ENCODE results near the gene ABAT. TPM values are rescaled to one million over a fixed set of nuclear protein-coding genes. Genes with fewer than 3 reads are reported as not detected.
"Not testable (repeated sequence)": the region's sequence is repeated elsewhere in the genome, so short reads cannot be mapped to it uniquely, and the experiment has no call there.

Gene ABAT
- total RNA-seq, 1 experiment from 2014 or later: 0.92 TPM

- no peak for DNase-seq (ENCODE audit: low read depth, low spot score)
- in situ Hi-C loops (cut with HindIII; ENCODE audit: low pct_unique_long_range_greater_than_20kb, low sequenced_read_pairs): no loop called here
These were observed 51.2 kb downstream of the ABAT start for GRCh38 chr16:8725513-8726178.

DNA sequence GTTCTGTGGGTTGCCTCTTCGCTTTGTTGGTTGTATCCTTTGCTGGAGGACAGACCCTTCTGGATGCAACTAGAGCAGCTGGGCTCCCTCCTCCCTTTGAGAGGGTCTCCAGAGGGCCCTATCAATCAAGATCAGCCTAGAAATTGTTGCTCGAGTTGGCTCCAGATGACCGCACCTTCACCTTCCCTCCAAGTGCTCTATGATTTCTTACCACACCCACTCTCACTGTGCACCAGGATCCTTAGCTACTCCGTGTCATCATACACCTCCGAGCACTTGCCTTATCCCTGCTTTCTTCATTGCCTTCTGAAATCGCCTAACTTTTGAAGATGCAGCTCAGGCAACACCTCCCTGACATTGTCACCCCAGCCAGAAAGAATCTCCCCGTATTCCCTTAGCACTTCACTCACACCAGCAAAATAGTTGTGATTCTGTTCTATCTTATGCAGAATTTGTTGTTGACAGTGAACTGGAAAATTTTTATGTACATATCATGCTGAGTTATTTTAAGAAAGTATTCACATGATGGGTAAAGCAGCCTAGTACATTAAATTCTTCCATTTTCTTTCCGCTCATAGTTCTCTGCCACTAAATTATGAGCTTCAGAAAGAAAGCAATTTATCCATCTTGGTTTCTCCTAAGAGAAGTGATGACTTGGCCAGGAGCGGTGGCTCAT is 52.9 kb downstream of the ABAT start:
- DNase-seq (ENCODE audit: low read depth, low spot score): no peak
- in situ Hi-C loops (cut with HindIII; ENCODE audit: low pct_unique_long_range_greater_than_20kb, low sequenced_read_pairs): no loop called here

DNA sequence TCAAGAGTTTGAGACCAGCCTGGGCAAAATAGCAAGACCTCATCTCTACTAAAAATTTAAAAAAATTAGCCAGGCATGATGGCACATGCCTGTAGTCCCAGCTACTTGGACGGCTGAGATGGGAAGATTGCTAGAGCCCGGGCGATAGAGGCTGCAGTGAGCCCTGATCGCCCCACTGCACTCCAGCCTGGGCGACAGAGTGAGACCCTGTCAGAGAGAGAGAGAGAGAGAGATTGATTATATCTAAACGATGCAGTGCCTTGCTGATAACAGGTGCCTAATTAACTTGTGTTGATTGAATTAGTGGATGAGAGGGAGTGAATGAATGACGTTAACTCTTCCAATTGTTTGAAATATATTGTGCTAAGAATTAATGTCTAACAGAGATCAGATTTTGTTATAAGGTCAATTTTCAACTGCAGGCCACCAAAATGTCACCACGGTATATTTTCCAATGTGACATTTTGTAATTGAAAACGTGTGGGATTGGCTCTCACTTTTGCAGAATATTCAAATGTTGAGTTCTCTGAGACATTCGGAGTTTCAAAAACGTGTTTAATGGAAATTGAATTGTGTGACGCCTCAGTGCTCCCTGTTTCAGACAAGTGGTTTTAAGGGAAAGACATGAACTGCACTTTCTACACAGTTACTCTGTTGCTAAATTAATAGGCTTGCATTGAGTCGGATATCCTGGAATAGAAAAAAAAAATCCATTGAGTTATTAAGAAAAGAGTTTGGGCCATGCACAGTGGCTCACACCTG is 53.6 kb downstream of the ABAT start:
- no peak for DNase-seq (ENCODE audit: low read depth, low spot score)
- in situ Hi-C loops (cut with HindIII; ENCODE audit: low pct_unique_long_range_greater_than_20kb, low sequenced_read_pairs): no loop called here

DNA sequence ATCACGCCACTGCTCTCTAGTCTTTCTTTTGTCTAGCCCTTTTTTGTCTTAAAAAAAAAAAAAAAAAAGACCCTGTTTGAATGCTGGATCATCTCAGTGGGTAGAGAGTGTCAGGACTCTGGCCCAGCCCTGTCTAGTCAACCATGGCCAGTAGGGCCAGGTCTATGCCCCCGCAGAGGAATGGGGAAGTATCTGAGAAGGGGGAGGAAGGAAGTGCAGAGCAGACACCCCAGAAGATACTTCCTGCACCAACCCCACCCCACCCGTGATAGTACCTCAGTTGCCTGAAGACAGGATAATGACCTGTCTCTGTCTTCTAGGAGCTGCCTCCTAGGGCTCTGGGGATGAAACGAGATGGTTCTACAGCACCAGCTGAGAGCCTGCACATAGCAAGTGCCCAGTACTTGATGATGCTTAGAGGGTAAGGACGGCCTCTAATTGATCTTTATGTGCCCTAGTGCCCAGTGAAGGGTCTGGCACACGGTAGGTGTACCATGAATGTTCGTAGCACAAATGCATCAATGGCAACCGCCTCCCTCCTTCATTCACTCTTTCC is 55.4 kb downstream of the ABAT start:
- in situ Hi-C loops (cut with HindIII; ENCODE audit: low pct_unique_long_range_greater_than_20kb, low sequenced_read_pairs): no loop called here
- no peak for DNase-seq (ENCODE audit: low read depth, low spot score)

- no peak for DNase-seq (ENCODE audit: low read depth, low spot score)
- in situ Hi-C loops (cut with HindIII; ENCODE audit: low pct_unique_long_range_greater_than_20kb, low sequenced_read_pairs): no loop called here
These were observed 56.0 kb downstream of the ABAT start for GRCh38 chr16:8730335-8730915.

DNA sequence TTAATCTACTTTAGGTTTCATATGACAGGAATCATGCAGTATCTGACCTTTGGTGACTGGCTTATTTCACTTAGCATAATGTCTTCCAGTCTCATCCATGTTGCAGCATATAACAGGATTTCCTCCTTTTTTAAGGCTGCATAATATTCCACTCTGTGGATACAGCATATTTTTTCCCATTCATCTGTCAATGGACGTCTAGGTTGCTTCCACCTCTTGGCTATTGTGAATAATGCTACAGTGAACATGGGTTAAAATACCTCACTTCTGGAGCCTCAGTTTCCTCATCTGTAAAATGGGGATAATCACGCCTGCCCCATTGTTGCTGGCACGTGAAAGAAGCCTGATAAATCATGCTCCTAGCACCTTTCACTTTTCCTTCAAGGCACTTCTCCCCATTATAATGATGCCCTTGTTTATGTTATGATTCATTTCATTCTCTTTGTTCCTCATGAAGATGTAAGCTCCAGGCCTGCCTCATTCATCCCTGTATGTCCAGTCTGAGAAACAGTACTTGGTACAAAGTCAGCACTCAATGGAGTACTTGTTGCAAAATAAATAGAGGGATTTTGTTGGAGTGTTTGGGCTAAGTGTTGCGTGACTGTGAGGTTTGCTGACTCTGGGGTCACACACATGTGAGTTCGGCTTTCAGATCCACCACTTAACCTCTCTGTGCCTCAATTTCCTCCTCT is 59.6 kb downstream of the ABAT start:
- peak; percentile 70 for DNase-seq (ENCODE audit: low read depth, low spot score)
- in situ Hi-C loops (cut with HindIII; ENCODE audit: low pct_unique_long_range_greater_than_20kb, low sequenced_read_pairs): no loop called here

DNA sequence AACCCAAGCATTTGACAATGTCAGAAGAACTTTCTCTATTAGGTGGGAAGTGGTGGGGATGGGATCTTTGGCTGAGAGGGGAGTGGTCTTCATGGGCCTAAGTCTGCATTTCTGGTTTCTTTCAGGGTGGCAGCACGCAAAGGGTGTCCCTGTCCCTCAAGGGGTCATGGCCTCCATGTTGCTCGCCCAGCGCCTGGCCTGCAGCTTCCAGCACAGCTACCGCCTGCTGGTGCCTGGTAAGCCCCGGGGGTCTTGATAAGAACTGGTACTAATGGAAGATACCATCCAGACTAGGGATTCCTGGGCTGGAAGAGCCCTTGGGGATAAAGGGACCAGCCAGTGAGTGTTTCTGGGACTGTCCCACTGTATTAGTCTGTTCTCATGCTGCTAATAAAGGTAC is 61.2 kb downstream of the ABAT start:
- DNase-seq (ENCODE audit: low read depth, low spot score): no peak
- in situ Hi-C loops (cut with HindIII; ENCODE audit: low pct_unique_long_range_greater_than_20kb, low sequenced_read_pairs): no loop called here

GRCh38 chr16:8736123-8736668 is 61.8 kb downstream of the ABAT start:
- DNase-seq (ENCODE audit: low read depth, low spot score): no peak
- in situ Hi-C loops (cut with HindIII; ENCODE audit: low pct_unique_long_range_greater_than_20kb, low sequenced_read_pairs): no loop called here

DNA sequence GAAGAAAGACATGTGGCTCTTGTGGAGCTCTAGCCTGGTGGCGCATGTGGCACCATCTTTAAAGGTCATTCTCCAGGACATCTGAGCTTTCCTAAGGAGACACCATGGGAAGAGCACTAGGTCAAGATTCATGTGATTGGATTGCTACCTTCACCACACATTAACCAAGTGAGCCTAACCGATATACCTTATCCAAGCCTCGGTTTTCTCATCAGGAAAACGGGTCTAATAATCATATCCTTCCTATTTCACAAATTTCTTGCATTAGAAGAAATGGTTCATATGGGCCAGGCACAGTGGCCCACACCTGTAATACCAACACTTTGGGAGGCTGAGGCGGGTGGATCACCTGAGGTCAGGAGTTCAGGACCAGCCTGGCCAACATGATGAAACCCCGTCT is 64.7 kb downstream of the ABAT start:
- in situ Hi-C loops (cut with HindIII; ENCODE audit: low pct_unique_long_range_greater_than_20kb, low sequenced_read_pairs): no loop called here
- no peak for DNase-seq (ENCODE audit: low read depth, low spot score)

GRCh38 chr16:8739989-8740704 is 65.7 kb downstream of the ABAT start:
- in situ Hi-C loops (cut with HindIII; ENCODE audit: low pct_unique_long_range_greater_than_20kb, low sequenced_read_pairs): no loop called here
- DNase-seq (ENCODE audit: low read depth, low spot score): no peak

GRCh38 chr16:8740775-8741355 is 66.4 kb downstream of the ABAT start:
- DNase-seq (ENCODE audit: low read depth, low spot score): no peak
- in situ Hi-C loops (cut with HindIII; ENCODE audit: low pct_unique_long_range_greater_than_20kb, low sequenced_read_pairs): no loop called here

GRCh38 chr16:8741636-8742035 is 67.2 kb downstream of the ABAT start:
- in situ Hi-C loops (cut with HindIII; ENCODE audit: low pct_unique_long_range_greater_than_20kb, low sequenced_read_pairs): no loop called here
- DNase-seq (ENCODE audit: low read depth, low spot score): no peak

DNA sequence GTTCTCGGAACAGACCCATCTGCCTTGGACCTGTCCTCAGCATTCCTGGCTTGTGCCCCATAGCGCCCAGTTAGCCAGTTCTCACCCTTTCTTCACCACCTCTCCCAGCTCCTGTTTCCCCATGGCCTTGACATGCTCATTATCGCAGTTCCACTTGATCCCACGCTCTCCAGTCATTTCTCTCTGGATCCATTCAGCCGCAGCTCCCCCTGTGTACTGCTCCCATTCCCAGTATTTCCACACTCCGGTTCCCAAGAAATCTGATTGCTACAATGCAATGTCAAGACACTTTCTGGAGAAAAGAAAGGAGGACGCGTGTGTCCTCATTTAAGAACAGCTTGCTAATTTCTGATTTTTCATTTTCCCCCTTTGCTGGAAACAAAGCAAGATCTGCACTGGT is 67.7 kb downstream of the ABAT start:
- in situ Hi-C loops (cut with HindIII; ENCODE audit: low pct_unique_long_range_greater_than_20kb, low sequenced_read_pairs): no loop called here

GRCh38 chr16:8748944-8749343 is 74.5 kb downstream of the ABAT start:
- in situ Hi-C loops (cut with HindIII; ENCODE audit: low pct_unique_long_range_greater_than_20kb, low sequenced_read_pairs); DNase-seq (ENCODE audit: low read depth, low spot score): not testable (repeated sequence)

More for the DNA sequence above, 67.7 kb downstream of the ABAT start:
- no peak for DNase-seq (ENCODE audit: low read depth, low spot score)

DNA sequence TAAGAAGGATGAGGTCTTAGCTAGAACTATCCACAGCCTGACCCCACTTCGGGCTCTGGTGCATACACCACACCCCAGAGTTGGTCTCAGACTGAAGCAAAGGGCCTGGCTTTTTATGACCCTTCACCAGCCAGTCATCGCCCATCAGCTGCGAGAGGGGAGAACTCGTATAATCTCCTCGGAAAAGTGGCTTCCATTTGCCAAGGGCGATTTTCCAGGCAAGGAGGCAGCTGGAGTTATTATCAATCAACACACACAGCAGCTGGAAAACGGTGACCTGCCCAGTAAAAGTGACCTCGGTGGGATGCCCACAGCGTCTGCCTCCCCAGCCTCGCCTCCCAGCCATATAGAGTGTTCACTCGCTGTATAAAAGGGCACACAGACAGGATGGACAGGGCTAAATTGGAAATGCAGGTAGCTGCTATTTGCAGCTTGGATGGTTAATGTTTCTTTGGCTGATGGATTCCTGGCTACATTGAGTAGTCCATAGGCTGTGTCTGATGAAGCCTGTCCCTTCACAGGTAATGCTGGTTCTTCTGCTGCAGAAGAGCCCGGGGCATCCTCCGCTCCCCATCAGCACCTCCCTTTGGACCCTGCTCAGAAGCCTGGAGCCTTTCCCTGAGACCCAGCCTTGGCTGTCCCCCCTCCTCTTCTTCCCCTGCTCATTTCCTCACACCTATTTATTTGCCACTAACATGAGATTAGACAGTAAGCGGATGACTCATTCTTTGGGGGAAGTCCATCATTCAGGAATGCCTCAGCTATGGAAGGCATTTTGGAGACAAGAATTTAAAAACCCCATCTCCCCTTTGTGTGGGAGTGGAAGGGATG is 77.3 kb downstream of the ABAT start:
- peak; percentile 8 for DNase-seq (ENCODE audit: low read depth, low spot score)
- in situ Hi-C loops (cut with HindIII; ENCODE audit: low pct_unique_long_range_greater_than_20kb, low sequenced_read_pairs): no loop called here

- in situ Hi-C loops (cut with HindIII; ENCODE audit: low pct_unique_long_range_greater_than_20kb, low sequenced_read_pairs): no loop called here
- DNase-seq (ENCODE audit: low read depth, low spot score): no peak
These were observed 78.3 kb downstream of the ABAT start for GRCh38 chr16:8752706-8753105.
